ENCODE data around the gene PDE4D.

The PDE4D gene

DNA sequence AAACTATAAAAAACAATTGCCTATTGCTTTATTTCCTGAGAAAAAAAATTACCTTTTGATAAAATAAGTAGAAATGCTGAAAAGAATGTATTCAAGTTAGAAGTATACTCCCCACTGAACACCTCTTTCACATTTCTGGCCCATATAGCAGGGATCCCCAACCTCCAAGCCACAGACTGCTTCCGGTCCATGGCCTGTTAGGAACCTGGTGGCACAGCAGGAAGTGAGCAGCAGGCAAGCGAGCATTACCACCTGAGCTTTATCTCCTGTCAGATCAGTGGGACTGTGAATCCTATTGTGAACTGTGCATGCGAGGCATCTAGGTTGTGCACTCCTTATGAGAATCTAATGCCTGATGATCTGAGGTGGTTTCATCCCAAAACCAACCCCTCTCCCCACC is 746.8 kb downstream of the PDE4D start:
- no peak for TF ChIP-seq Cebpa-rat (IDR thresholded peaks at IDR 0.05)
- 0 out of 2 replicates have a peak, but pooled peaks cover 7% of the 10 kb centered on the region for H3K4me1 ChIP-seq
- no peaks in the 10 kb centered on the region for H3K27me3 ChIP-seq
- no peak overlapping the region for H3K4me3 ChIP-seq
- no peak overlapping the region for H3K9ac ChIP-seq
- no peaks in the 10 kb centered on the region for H4K20me1 ChIP-seq
- H3K27ac ChIP-seq = no peak overlapping the region
- no peaks in the 10 kb centered on the region for H3K9me3 ChIP-seq
- no peaks in the 10 kb centered on the region for H3K36me3 ChIP-seq
- no peak overlapping the region for H3K4me2 ChIP-seq

DNA sequence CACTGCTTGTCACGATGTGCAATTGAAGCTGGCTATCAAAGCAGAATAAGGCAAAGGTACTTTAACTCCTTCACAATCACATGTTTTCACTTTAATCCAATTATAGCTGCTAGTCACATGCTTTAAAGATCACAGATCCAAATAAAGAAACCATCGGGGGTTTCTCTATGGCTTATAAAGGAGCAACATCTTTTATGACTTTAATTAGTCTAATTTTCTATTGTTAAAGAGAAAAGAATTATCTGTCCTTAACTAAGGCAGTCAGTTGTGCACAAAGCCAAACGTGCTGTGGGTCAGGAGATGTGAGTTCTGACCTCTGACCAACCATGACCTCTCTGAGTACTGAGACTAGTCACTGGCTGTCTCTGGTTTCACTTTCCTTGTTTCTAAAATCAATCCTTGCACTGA is 749.6 kb downstream of the PDE4D start:
- Histone ChIP-seq H3K9me3 (no peaks in the 10 kb centered on the region), H3K9ac (no peak overlapping the region), H3K27ac (no peak overlapping the region), H3K36me3 (no peaks in the 10 kb centered on the region), H3K4me1 (0 out of 2 replicates have a peak, but pooled peaks cover 7% of the 10 kb centered on the region), H3K27me3 (no peaks in the 10 kb centered on the region), H4K20me1 (no peaks in the 10 kb centered on the region), H3K4me3 (no peak overlapping the region), H3K4me2 (0 out of 2 replicates have a peak overlapping the region, but pooled peaks have one; percentile 3)
- TF ChIP-seq Cebpa-rat (IDR thresholded peaks at IDR 0.05) = no peak

DNA sequence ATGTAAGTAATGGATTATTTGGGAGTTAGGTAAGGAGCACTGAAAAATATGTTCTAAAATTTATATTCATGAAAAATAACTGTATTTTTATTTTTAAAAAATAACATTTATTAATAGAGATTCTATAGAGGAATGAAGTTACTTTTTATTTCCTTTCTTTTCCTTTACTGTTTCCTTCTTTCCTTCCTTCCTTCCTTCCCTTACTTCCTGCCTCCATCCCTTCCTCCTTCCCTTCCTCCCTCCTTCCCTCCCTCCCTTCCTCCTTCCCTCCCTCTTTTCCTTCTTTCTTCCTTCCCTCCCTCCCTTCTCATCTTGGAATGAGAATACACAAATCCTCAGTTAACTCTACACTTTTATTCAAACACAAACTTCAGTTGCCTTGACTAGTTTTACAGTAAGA is 750.6 kb downstream of the PDE4D start:
- no peak overlapping the region for H3K4me2 ChIP-seq
- no peaks in the 10 kb centered on the region for H3K27me3 ChIP-seq
- H3K27ac ChIP-seq = no peak overlapping the region
- no peak overlapping the region for H3K9ac ChIP-seq
- no peaks in the 10 kb centered on the region for H4K20me1 ChIP-seq
- TF ChIP-seq Cebpa-rat (IDR thresholded peaks at IDR 0.05) = no peak
- H3K9me3 ChIP-seq = no peaks in the 10 kb centered on the region
- no peak overlapping the region for H3K4me3 ChIP-seq
- H3K36me3 ChIP-seq = no peaks in the 10 kb centered on the region
- H3K4me1 ChIP-seq = 0 out of 2 replicates have a peak, but pooled peaks cover 7% of the 10 kb centered on the region

DNA sequence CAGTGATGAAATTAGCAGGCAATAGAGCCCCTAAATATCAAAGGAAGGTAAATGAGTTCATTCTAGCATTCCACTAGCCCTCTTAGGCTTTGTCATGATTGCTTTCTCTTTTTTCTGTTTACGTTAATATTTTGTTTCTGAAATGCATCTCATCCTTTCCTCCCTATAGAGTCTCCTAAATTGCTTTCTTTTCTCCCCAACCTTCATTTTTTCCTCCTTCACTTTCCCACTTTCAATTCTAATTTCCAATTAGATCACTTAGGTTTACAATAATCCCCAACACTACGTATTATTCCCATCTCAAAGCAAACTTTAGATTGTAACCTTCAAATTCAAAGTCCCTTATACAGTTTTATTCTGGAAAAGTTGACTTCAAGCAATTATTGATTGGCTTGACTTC is 751.4 kb downstream of the PDE4D start:
- no peak overlapping the region for H3K9ac ChIP-seq
- no peaks in the 10 kb centered on the region for H3K27me3 ChIP-seq
- no peaks in the 10 kb centered on the region for H4K20me1 ChIP-seq
- no peaks in the 10 kb centered on the region for H3K9me3 ChIP-seq
- no peak overlapping the region for H3K4me2 ChIP-seq
- H3K4me1 ChIP-seq = 0 out of 2 replicates have a peak, but pooled peaks cover 7% of the 10 kb centered on the region
- TF ChIP-seq Cebpa-rat (IDR thresholded peaks at IDR 0.05) = no peak
- H3K36me3 ChIP-seq = no peaks in the 10 kb centered on the region
- no peak overlapping the region for H3K4me3 ChIP-seq
- no peak overlapping the region for H3K27ac ChIP-seq

DNA sequence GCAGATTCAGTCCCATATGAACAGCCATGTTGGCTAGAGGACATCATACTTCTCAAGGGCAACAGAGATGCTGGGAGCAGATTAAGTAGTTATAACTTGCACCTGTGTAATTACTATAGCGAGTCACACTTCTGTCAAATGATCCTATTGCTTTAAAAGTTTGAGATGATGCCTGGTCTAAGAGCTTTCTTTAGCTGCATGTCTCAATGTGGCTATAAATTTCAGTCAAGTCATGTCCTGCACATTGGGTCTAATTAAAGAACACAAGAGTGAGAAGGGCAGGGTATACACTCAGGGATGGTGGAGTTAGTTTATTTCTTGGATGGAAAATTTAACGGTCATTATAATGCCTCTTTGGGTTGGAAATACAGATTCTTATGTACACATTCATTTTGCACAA is 753.4 kb downstream of the PDE4D start:
- Histone ChIP-seq H3K27ac (no peak overlapping the region), H3K9ac (no peak overlapping the region), H3K4me1 (0 out of 2 replicates have a peak, but pooled peaks cover 7% of the 10 kb centered on the region), H3K27me3 (no peaks in the 10 kb centered on the region), H3K4me3 (no peak overlapping the region), H4K20me1 (no peaks in the 10 kb centered on the region), H3K4me2 (no peak overlapping the region), H3K36me3 (no peaks in the 10 kb centered on the region), H3K9me3 (no peaks in the 10 kb centered on the region)
- no peak for TF ChIP-seq Cebpa-rat (IDR thresholded peaks at IDR 0.05)

DNA sequence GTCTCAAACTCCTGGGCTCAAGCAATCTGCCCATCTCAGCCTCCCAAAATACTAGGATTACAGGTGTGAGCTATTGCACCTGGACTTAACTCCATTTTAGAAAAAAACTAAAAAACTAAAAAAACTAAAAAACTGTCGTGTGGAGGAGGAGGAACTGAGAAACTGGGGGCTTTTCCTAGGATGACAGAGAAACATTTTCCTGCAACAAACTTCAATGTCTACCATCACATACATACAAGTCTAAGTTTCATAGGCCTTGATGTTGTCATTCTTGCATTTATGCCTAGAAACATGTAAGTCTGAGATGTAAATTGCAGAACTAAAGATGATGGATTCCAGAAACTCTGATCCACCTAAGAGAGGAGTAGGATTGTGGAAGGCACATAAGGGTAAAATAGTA is 753.8 kb downstream of the PDE4D start:
- H3K4me1 ChIP-seq = 0 out of 2 replicates have a peak, but pooled peaks cover 7% of the 10 kb centered on the region
- no peaks in the 10 kb centered on the region for H4K20me1 ChIP-seq
- H3K9ac ChIP-seq = no peak overlapping the region
- no peaks in the 10 kb centered on the region for H3K36me3 ChIP-seq
- no peak overlapping the region for H3K27ac ChIP-seq
- H3K4me2 ChIP-seq = no peak overlapping the region
- no peak for TF ChIP-seq Cebpa-rat (IDR thresholded peaks at IDR 0.05)
- H3K9me3 ChIP-seq = no peaks in the 10 kb centered on the region
- H3K27me3 ChIP-seq = no peaks in the 10 kb centered on the region
- no peak overlapping the region for H3K4me3 ChIP-seq

DNA sequence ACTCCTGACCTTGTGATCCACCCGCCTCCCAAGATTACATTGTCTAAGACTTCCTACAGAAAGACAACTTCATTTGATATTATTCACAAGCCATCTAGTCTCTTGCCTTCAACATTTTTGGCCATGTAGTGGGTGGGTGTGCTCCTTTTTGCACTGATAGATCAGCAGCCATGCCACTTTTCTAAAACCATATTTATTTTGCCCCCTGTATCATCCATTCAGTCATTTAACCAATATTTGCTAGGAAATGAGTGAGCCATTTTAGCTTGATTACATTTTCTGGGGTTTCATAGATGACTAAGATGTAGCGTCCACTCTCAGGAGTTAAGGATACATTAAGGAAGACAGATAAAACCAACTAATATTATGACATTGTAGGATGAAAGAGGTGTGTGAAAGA is 755.0 kb downstream of the PDE4D start:
- Histone ChIP-seq H3K9me3 (no peaks in the 10 kb centered on the region), H3K27me3 (no peaks in the 10 kb centered on the region), H3K36me3 (no peaks in the 10 kb centered on the region), H3K4me3 (no peak overlapping the region), H3K27ac (no peak overlapping the region), H3K4me2 (no peak overlapping the region), H3K9ac (no peak overlapping the region), H4K20me1 (no peaks in the 10 kb centered on the region), H3K4me1 (0 out of 2 replicates have a peak, but pooled peaks cover under 1% of the 10 kb centered on the region)
- TF ChIP-seq Cebpa-rat (IDR thresholded peaks at IDR 0.05) = no peak

DNA sequence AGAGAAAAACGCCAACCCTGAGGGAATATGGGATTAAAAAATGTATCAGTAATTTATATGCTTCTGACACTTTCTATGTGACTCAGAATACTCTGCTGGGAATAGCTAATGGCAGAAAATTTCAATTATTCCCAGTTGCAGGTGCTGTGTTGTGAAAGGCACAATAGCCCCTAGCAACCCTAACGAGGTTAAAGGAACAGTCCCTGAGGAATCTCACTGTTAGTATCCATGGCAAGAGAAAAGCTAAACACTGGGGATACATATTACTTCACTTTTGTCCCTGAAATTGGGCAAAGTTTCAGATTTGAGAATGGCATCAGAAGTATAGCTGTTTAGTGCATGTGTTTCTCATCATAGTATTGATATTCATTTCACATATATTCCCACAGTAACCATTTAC is 755.7 kb downstream of the PDE4D start:
- Histone ChIP-seq H3K4me2 (no peak overlapping the region), H3K36me3 (no peaks in the 10 kb centered on the region), H3K9me3 (no peaks in the 10 kb centered on the region), H4K20me1 (no peaks in the 10 kb centered on the region), H3K4me1 (no peaks in the 10 kb centered on the region), H3K4me3 (no peak overlapping the region), H3K27me3 (no peaks in the 10 kb centered on the region), H3K27ac (no peak overlapping the region), H3K9ac (no peak overlapping the region)
- TF ChIP-seq Cebpa-rat (IDR thresholded peaks at IDR 0.05) = no peak

DNA sequence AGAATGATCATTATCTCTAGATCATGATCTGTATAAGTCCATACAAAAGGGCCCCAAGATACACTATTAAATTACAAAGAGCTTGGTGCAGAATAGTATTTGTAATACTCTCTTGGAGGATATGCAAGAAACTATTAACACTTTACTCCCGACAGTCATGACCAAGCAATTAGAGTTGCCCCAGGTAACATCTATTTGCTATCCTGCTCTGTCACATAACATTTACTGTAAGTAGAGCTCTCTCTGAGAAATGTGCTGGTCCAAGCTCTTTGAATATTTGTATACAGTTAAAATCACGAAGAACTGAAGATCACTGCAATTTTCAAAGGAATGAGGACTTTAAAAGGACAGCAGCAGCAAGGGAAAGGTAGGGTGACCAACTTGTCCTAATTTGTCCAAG is 757.0 kb downstream of the PDE4D start:
- H3K27ac ChIP-seq = no peak overlapping the region
- no peaks in the 10 kb centered on the region for H3K4me1 ChIP-seq
- no peak overlapping the region for H3K9ac ChIP-seq
- no peaks in the 10 kb centered on the region for H3K36me3 ChIP-seq
- H3K4me2 ChIP-seq = no peak overlapping the region
- TF ChIP-seq Cebpa-rat (IDR thresholded peaks at IDR 0.05) = no peak
- H3K4me3 ChIP-seq = no peak overlapping the region
- H3K9me3 ChIP-seq = no peaks in the 10 kb centered on the region
- H3K27me3 ChIP-seq = no peaks in the 10 kb centered on the region
- H4K20me1 ChIP-seq = no peaks in the 10 kb centered on the region

DNA sequence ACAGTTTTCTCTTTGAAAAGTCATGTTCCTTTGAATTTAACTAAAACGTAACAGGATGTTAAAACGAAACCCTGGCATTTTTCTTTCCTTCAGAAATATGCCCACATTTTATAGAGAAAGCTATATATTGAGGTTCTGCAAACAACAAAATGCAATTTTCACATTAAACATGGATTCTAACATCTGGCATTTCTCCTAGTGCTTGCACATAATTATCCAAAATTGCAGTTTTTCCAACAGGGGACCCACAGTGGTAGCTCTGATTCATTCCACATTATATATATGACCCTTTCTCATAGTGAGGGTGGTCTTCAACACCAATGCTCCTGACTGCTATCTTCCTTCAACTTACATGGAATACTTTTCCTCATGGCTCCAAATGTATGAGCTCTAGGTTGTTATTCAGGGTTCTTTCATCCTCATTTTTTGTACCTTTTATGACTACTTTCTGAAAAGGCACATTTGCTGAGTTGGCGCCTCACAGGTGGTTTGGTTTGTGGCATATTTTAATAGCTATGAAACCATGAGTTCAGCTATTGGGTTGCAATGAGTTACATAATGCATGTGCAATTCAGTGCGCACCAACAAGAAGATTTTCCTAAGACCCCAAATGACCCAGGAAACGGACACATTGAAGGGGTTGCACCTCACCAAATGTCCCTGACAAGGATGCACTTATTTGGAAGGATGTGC is 758.9 kb downstream of the PDE4D start:
- Histone ChIP-seq H3K27ac (no peak overlapping the region), H3K4me3 (no peak overlapping the region), H4K20me1 (no peaks in the 10 kb centered on the region), H3K36me3 (no peaks in the 10 kb centered on the region), H3K9me3 (no peaks in the 10 kb centered on the region), H3K4me2 (no peak overlapping the region), H3K4me1 (no peaks in the 10 kb centered on the region), H3K27me3 (no peaks in the 10 kb centered on the region), H3K9ac (no peak overlapping the region)
- TF ChIP-seq Cebpa-rat (IDR thresholded peaks at IDR 0.05) = no peak
